Renal pelvis (tissue), 12 donors: Measurements from ENCODE around the gene TSG101. TPM values are rescaled to one million over a fixed set of nuclear protein-coding genes. Genes with fewer than 3 reads are reported as not detected.

Experiments
- DNase-seq: peaks from one replicate; pipeline ENCODE4 v3.0.0-alpha.2; 2013
- long read RNA-seq, 16 experiments: transcript quantifications; one replicate each; lab custom pipeline, GENCODE V29; 2026
- polyA plus RNA-seq, 3 donors: library from polyadenylated mRNA; unstranded; fragments of 120-200 nt; gene quantifications; one replicate each; pipeline ENCODE4 v1.2.1, GENCODE V29; 2013; ENCODE audit not compliant: insufficient read length in 3 of 3

Gene TSG101
- 100 to 1,000 TPM; 138 to 179 (median 162) TPM for polyA plus RNA-seq
- long read RNA-seq, donor 1, transcript TSG101-201 (10 exons, 1,824 nt), result major isoform, 49 of 62 reads
- long read RNA-seq, donor 1, partial matches to known transcripts, result 13 of 62 reads
- long read RNA-seq, donor 1, other reads (novel, unspliced or antisense), result 0 of 62 reads
- long read RNA-seq, donor 2, transcript TSG101-201 (10 exons, 1,824 nt), result major isoform, 79 of 99 reads
- long read RNA-seq, donor 2, partial matches to known transcripts, result 5 of 99 reads
- long read RNA-seq, donor 2, other reads (novel, unspliced or antisense), result 15 of 99 reads
- long read RNA-seq, donor 3, transcript TSG101-201 (10 exons, 1,824 nt), result major isoform, 57 of 116 reads
- long read RNA-seq, donor 3, partial matches to known transcripts, result 58 of 116 reads
- long read RNA-seq, donor 3, other reads (novel, unspliced or antisense), result 0 of 116 reads
- long read RNA-seq, donor 4, transcript TSG101-201 (10 exons, 1,824 nt), result major isoform, 81 of 101 reads
- long read RNA-seq, donor 4, partial matches to known transcripts, result 6 of 101 reads
- long read RNA-seq, donor 4, other reads (novel, unspliced or antisense), result 14 of 101 reads
- long read RNA-seq, donor 5, transcript TSG101-201 (10 exons, 1,824 nt), result major isoform, 24 of 38 reads
- long read RNA-seq, donor 5, partial matches to known transcripts, result 6 of 38 reads
- long read RNA-seq, donor 5, other reads (novel, unspliced or antisense), result 8 of 38 reads
- long read RNA-seq, donor 6, transcript TSG101-201 (10 exons, 1,824 nt), result major isoform, 44 of 67 reads
- long read RNA-seq, donor 6, partial matches to known transcripts, result 17 of 67 reads
- long read RNA-seq, donor 6, other reads (novel, unspliced or antisense), result 6 of 67 reads
- long read RNA-seq, donor 7, transcript TSG101-201 (10 exons, 1,824 nt), result major isoform, 33 of 58 reads
- long read RNA-seq, donor 7, partial matches to known transcripts, result 13 of 58 reads
- long read RNA-seq, donor 7, other reads (novel, unspliced or antisense), result 12 of 58 reads
- long read RNA-seq, donor 8, transcript TSG101-201 (10 exons, 1,824 nt), result major isoform, 20 of 20 reads
- long read RNA-seq, donor 8, partial matches to known transcripts, result 0 of 20 reads
- long read RNA-seq, donor 8, other reads (novel, unspliced or antisense), result 0 of 20 reads
- long read RNA-seq, donor 9, transcript TSG101-201 (10 exons, 1,824 nt), result major isoform, 68 of 111 reads
- long read RNA-seq, donor 9, partial matches to known transcripts, result 24 of 111 reads
- long read RNA-seq, donor 9, other reads (novel, unspliced or antisense), result 18 of 111 reads
- long read RNA-seq, donor 10, transcript TSG101-201 (10 exons, 1,824 nt), result major isoform, 27 of 47 reads
- long read RNA-seq, donor 10, partial matches to known transcripts, result 20 of 47 reads
- long read RNA-seq, donor 10, other reads (novel, unspliced or antisense), result 0 of 47 reads
- long read RNA-seq, donor 11, transcript TSG101-201 (10 exons, 1,824 nt), result major isoform, 26 of 43 reads
- long read RNA-seq, donor 11, partial matches to known transcripts, result 10 of 43 reads
- long read RNA-seq, donor 11, other reads (novel, unspliced or antisense), result 7 of 43 reads
- long read RNA-seq, donor 12, transcript TSG101-201 (10 exons, 1,824 nt), result major isoform, 73 of 103 reads
- long read RNA-seq, donor 12, partial matches to known transcripts, result 30 of 103 reads
- long read RNA-seq, donor 12, other reads (novel, unspliced or antisense), result 0 of 103 reads
- long read RNA-seq, donor 13, transcript TSG101-201 (10 exons, 1,824 nt), result major isoform, 14 of 43 reads
- long read RNA-seq, donor 13, partial matches to known transcripts, result 29 of 43 reads
- long read RNA-seq, donor 13, other reads (novel, unspliced or antisense), result 0 of 43 reads
- long read RNA-seq, donor 14, result 0 reads
- long read RNA-seq, donor 15, transcript TSG101-201 (10 exons, 1,824 nt), result major isoform, 64 of 100 reads
- long read RNA-seq, donor 15, partial matches to known transcripts, result 36 of 100 reads
- long read RNA-seq, donor 15, other reads (novel, unspliced or antisense), result 0 of 100 reads
- long read RNA-seq, donor 16, transcript TSG101-201 (10 exons, 1,824 nt), result major isoform, 86 of 109 reads
- long read RNA-seq, donor 16, partial matches to known transcripts, result 6 of 109 reads
- long read RNA-seq, donor 16, other reads (novel, unspliced or antisense), result 17 of 109 reads

GRCh38 chr11:18526521-18527296, at the start of gene TSG101:
TSG101 (minus strand) TSS chr11:18526942; CDS start chr11:18526816, 126 bp downstream.
- DNase-seq, result peak; percentile 96

GRCh38 chr11:18575361-18575760, 48.6 kb upstream of the TSG101 start:
- DNase-seq, result no peak

GRCh38 chr11:18567081-18567480, 40.3 kb upstream of the TSG101 start:
- no peak for DNase-seq

- no peak for DNase-seq
Measured at GRCh38 chr11:18566406-18566805, 39.7 kb upstream of the TSG101 start.

- DNase-seq, result no peak
Measured at GRCh38 chr11:18564149-18564548, 37.4 kb upstream of the TSG101 start.

DNA sequence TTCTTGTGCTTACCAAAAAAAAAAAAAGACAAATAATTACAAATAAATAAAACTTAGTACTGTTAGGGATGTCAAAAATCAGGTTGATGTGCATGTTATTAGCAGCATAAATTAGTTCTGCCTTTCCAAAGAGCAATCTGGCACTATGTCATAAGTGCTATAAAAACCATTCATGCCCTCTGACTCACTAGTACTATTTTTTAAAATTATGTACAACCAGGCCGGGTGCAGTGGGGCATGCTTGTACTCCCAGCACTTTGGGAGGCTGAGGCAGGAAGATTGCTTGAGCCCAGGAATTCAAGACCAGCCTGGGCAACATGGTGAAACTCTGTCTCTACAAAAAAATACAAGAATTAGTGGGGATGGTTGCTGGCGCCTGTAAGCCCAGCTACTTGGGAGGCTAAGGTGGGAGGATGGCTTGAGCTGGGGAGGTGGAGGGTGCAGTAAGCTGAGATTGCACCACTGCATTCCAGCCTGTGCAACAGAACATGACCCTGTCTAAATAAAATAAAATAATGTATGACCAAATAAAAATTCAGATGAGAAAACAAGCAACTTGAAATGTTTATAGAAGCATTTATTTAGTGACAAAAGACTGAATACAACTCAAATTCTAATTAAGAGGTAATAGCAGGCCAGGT, 36.5 kb upstream of the TSG101 start:
- DNase-seq, result no peak

DNA sequence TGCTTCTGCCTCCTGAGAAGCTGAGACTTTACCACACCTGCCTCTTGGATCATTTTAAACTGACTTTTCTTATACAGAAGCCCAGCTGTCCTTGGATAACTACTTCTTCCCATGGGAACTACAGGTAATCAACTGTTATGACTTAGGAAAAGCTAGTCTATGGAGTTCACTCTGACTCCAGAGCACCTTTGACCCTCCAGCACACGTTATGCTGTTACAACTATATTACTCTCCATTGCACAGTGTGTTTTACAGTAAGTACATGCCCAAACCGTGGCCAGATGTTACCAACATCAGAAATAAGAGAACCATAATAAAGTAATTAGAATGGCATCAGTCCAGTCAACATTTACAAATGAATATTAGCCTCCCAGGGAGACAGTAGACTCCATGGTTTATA, 21.3 kb upstream of the TSG101 start:
- DNase-seq, result no peak

DNA sequence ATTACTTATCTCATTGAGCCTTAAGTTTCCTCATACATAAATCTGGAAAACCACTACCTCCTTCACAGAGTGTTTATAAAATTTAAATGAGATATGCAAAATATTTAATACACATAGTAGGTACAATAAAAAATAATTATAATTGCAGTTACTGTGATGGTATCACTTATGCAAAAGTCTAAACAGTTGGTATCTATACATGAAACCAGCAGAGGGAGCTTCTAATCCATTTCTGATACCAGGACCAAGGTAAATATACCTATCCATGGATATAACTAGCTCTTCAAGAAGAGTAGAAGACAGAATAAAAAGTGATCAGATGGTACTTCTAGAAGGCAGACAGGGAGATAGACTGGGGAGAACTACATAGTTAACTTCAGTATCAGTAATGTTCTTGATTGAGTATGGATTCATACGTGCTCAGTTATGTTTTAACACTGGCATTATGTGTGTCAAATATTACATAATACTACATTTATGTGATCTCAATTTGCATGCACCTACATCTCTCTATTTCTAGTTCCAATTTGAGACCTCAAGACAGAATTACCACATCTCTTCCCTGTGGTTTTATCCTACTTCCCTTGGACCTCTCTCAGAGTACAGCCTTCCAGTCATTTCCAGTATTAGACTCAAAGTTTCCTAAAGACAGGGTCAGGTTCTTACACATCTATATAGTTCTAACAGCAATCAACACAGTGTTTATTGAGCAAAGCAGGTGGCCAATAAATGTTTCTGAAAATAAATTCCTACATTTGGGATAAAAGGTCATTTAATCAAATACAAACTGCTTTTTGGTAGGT, 13.7 kb upstream of the TSG101 start:
- no peak for DNase-seq

DNA sequence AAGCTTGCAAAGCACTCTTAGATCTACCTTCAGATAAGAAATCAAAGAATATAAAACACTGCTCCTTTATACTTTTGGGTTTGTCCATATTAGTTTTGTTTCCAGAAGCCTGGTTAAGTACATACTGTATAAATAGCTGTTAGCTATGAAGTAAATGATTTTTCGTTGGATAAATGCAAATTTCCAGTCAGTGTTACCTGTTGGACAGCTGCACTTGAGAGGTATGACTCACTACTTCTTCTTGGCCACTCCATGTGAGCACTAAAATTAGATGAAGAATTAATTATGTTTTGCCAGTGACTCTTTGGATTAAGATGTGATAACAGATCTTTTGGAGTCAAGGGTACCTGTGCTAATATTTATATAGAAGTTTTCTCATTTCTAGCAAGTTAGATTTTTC, 9.5 kb upstream of the TSG101 start:
- DNase-seq, result no peak

- DNase-seq, result no peak
Measured at GRCh38 chr11:18534245-18534644, 7.5 kb upstream of the TSG101 start.

DNA sequence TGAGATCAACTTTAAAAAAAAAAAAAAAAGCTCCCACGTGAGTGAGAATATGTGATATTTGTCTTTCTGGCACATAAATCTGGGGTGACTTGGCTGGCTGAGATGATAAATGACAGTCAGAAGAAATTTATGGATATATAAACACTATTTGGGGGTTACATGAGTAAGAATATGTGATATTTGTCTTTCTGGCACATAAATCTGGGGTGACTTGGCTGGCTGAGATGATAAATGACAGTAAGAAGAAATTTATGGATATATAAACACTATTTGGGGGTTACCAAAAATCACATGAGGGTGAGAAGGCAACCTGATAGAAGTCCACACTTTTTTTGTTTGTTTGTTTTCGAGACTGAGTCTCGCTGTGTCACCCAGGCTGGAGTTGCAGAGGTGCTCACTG, 6.6 kb upstream of the TSG101 start:
- DNase-seq, result no peak

GRCh38 chr11:18527512-18527911, 770 bp upstream of the TSG101 start:
- DNase-seq, result no peak

- no peak for DNase-seq
Measured at GRCh38 chr11:18526130-18526520, 617 bp downstream of the TSG101 start.

GRCh38 chr11:18524248-18524647, 2.5 kb downstream of the TSG101 start:
- DNase-seq, result no peak

- DNase-seq, result no peak
Measured at GRCh38 chr11:18523084-18523483, 3.7 kb downstream of the TSG101 start.

GRCh38 chr11:18522388-18522787, 4.4 kb downstream of the TSG101 start:
- no peak for DNase-seq

- no peak for DNase-seq
Measured at GRCh38 chr11:18521122-18521521, 5.6 kb downstream of the TSG101 start.

- DNase-seq, result no peak
Measured at GRCh38 chr11:18502352-18502751, 24.4 kb downstream of the TSG101 start.
